CD14-positive monocyte (primary cell): ENCODE data around the gene MRPL24. TPM values are rescaled to one million over a fixed set of nuclear protein-coding genes. Genes with fewer than 3 reads are reported as not detected.

Experiments used
- DNase-seq, 3 donors: peaks; one replicate each; pipeline ENCODE4 v3.0.0-alpha.2; 2011 to 2022
- H2AFZ ChIP-seq: 2 replicates; pipeline ENCODE4 v1.6.0; 2012; ENCODE audit warnings: mild to moderate bottlenecking, low read depth, low read length, inconsistent platforms; ENCODE audit not compliant: insufficient read depth, poor library complexity, severe bottlenecking
- H3K27ac ChIP-seq, 2 donors: 1 replicate in 1 of 2; 2 replicates in 1 of 2; pipeline ENCODE4 v1.5.1; 2012 to 2013; ENCODE audit warnings: low read length in 2 of 2, control low read depth in 1 of 2, inconsistent platforms in 1 of 2, low read depth in 1 of 2, mild to moderate bottlenecking in 1 of 2
- H3K27me3 ChIP-seq, 2 donors: one replicate each; pipeline versions ENCODE4 v1.6.0 to v1.6.1; 2011 to 2013; ENCODE audit warnings: low read length in 2 of 2; ENCODE audit not compliant: control insufficient read depth in 2 of 2, insufficient read depth in 2 of 2
- H3K36me3 ChIP-seq, 2 donors: replicated peaks in 1 of 2; 1 replicate in 1 of 2; 2 replicates in 1 of 2; pipeline versions ENCODE4 v1.5.1 to v1.6.1; 2012 to 2013; ENCODE audit warnings: low read length in 2 of 2, control low read depth in 1 of 2, inconsistent platforms in 1 of 2, mild to moderate bottlenecking in 1 of 2; ENCODE audit not compliant: insufficient read depth in 2 of 2, control insufficient read depth in 1 of 2
- H3K4me1 ChIP-seq, 2 donors: 1 replicate in 1 of 2; 2 replicates in 1 of 2; pipeline versions ENCODE4 v1.5.1 to v1.6.1; 2012 to 2013; ENCODE audit warnings: low read length in 2 of 2, control low read depth in 1 of 2, inconsistent platforms in 1 of 2, mild to moderate bottlenecking in 1 of 2, moderate library complexity in 1 of 2; ENCODE audit not compliant: insufficient read depth in 2 of 2, control insufficient read depth in 1 of 2
- H3K4me2 ChIP-seq: replicated peaks from 2 replicates; pipeline ENCODE3; 2012; ENCODE audit warnings: low read length, moderate library complexity, mild to moderate bottlenecking; ENCODE audit not compliant: poor library complexity, severe bottlenecking; ENCODE audit errors: extremely low read depth
- H3K4me3 ChIP-seq, 3 experiments: fragments of 200-600 bp in 1 of 3; sonication (generic) in 1 of 3; replicated peaks in 1 of 3; 1 replicate in 2 of 3; 2 replicates in 1 of 3; pipeline ENCODE4 v1.5.1; 2011 to 2013; ENCODE audit warnings: low read length in 3 of 3, mild to moderate bottlenecking in 3 of 3, control low read depth in 2 of 3, low read depth in 2 of 3, inconsistent platforms in 1 of 3, moderate library complexity in 1 of 3
- H3K79me2 ChIP-seq: 2 replicates; pipeline ENCODE4 v1.6.0; 2012; ENCODE audit warnings: mild to moderate bottlenecking, control low read depth, inconsistent platforms, low read length, moderate library complexity; ENCODE audit not compliant: insufficient read depth
- H3K9ac ChIP-seq: 2 replicates; pipeline ENCODE4 v1.6.0; 2017; ENCODE audit warnings: low read length, mild to moderate bottlenecking; ENCODE audit not compliant: insufficient read depth, poor library complexity, severe bottlenecking
- H3K9me3 ChIP-seq, 2 donors: replicated peaks in 1 of 2; 1 replicate in 1 of 2; 2 replicates in 1 of 2; pipeline versions ENCODE4 v1.5.1 to v1.6.1; 2012 to 2013; ENCODE audit warnings: low read length in 2 of 2, control low read depth in 1 of 2; ENCODE audit not compliant: control insufficient read depth in 1 of 2, insufficient read depth in 1 of 2
- H4K20me1 ChIP-seq: 2 replicates; pipeline ENCODE4 v1.6.0; 2012; ENCODE audit warnings: mild to moderate bottlenecking, low read length, control low read depth, moderate library complexity; ENCODE audit not compliant: insufficient read depth
- H3K27ac Mint-ChIP-seq, 7 donors: one replicate each; pipeline ENCODE4 v1.8.0; 2020; ENCODE audit warnings: mild to moderate bottlenecking in 7 of 7, mixed read lengths in 7 of 7, moderate library complexity in 6 of 7, inconsistent platforms in 2 of 7
- H3K27me3 Mint-ChIP-seq, 3 donors: one replicate each; pipeline ENCODE4 v1.8.0; 2021 to 2022; ENCODE audit warnings: low read depth in 3 of 3, mild to moderate bottlenecking in 3 of 3, mixed read lengths in 3 of 3, moderate library complexity in 3 of 3, inconsistent platforms in 1 of 3
- H3K36me3 Mint-ChIP-seq, 2 donors: one replicate each; pipeline ENCODE4 v1.8.0; 2020; ENCODE audit warnings: mixed read lengths in 2 of 2, inconsistent platforms in 1 of 2, mild to moderate bottlenecking in 1 of 2
- H3K4me1 Mint-ChIP-seq: one replicate; pipeline ENCODE4 v1.8.0; 2020; ENCODE audit warnings: mild to moderate bottlenecking, mixed read lengths
- H3K4me3 Mint-ChIP-seq, 2 donors: one replicate each; pipeline ENCODE4 v1.8.0; 2020; ENCODE audit warnings: mild to moderate bottlenecking in 2 of 2, mixed read lengths in 2 of 2, moderate library complexity in 1 of 2
- H3K9me3 Mint-ChIP-seq, 7 donors: one replicate each; pipeline ENCODE4 v1.8.0; 2020 to 2022; ENCODE audit warnings: mixed read lengths in 7 of 7, mild to moderate bottlenecking in 6 of 7, moderate library complexity in 6 of 7, inconsistent platforms in 2 of 7
- CTCF ChIP-seq: fragments of 200-600 bp; IDR thresholded peaks from one replicate; pipeline ENCODE4 v1.8.0; 2022; ENCODE audit warnings: antibody characterized with exemption, mild to moderate bottlenecking
- WGBS: methylation state at CpG from one replicate; pipeline ENCODE4 v1.1.5; 2013; ENCODE audit warnings: missing lambda C conversion rate; ENCODE audit not compliant: insufficient coverage; 5-methylcytosine and 5-hydroxymethylcytosine counted together
- intact Hi-C, 2 donors: fragments of 100-400 bp; cut with micrococcal nuclease; formaldehyde crosslinking; loops; one replicate each; pipeline versions ENCODE4 v1.15.0 to v1.15.1; 2023
- polyA plus RNA-seq, 3 donors: library from polyadenylated mRNA; depleted of rRNA in 1 of 3; unstranded in 2 of 3; stranded (reverse) in 1 of 3; fragments of 300-500 nt in 2 of 3; fragments of >200 nt in 1 of 3; fragmentation: Illumina TruSeq in 2 of 3; gene quantifications; 1 replicate in 2 of 3; 2 replicates in 1 of 3; pipeline ENCODE4 v1.2.3, GENCODE V29; 2012 to 2021

The MRPL24 gene
- polyA plus RNA-seq, 3 donors, result 28.7 to 47.0 (median 38.4) TPM

GRCh38 chr1:156709757-156710489, 31.0 kb downstream of the MRPL24 start:
- H3K4me1 ChIP-seq, result peaks cover 17 to 18% of the 10 kb centered on the region in 2 donors
- H3K4me2 ChIP-seq, result no peak overlapping the region
- no peak overlapping the region for H3K27ac ChIP-seq
- H3K9me3 Mint-ChIP-seq, result peaks cover 0 to 16% (median 9%) of the 10 kb centered on the region in 7 donors
- H3K79me2 ChIP-seq, result no peaks in the 10 kb centered on the region
- no peak overlapping the region for H3K4me3 Mint-ChIP-seq
- no peak overlapping the region for H2AFZ ChIP-seq
- peaks cover 21% of the 10 kb centered on the region for H3K4me1 Mint-ChIP-seq
- H3K9ac ChIP-seq, result no peak overlapping the region
- no peak overlapping the region for H3K4me3 ChIP-seq
- intact Hi-C loops, result no loop called here
- no peaks in the 10 kb centered on the region for H3K36me3 ChIP-seq
- peaks cover 0 to 10% of the 10 kb centered on the region in 2 donors for H3K9me3 ChIP-seq
- DNase-seq, result no peak
- peaks cover 23 to 37% of the 10 kb centered on the region in 2 donors for H3K27me3 ChIP-seq
- H3K36me3 Mint-ChIP-seq, result peaks cover 10 to 15% of the 10 kb centered on the region in 2 donors
- TF ChIP-seq CTCF, result no peak
- H4K20me1 ChIP-seq, result peaks cover 6% of the 10 kb centered on the region
- H3K27me3 Mint-ChIP-seq, result peaks cover 34 to 48% (median 40%) of the 10 kb centered on the region in 3 donors
- WGBS, result 97% methylated on average over 6 of the region's 11 CpGs
- H3K27ac Mint-ChIP-seq, result peak overlapping the region in 1 of 7 donors; percentile 40

- peaks cover 0 to 15% of the 10 kb centered on the region in 2 donors for H3K9me3 ChIP-seq
- no peak overlapping the region for H2AFZ ChIP-seq
- H3K4me1 ChIP-seq, result peaks cover 20 to 22% of the 10 kb centered on the region in 2 donors
- H4K20me1 ChIP-seq, result peaks cover 6% of the 10 kb centered on the region
- H3K79me2 ChIP-seq, result no peaks in the 10 kb centered on the region
- DNase-seq, result no peak
- H3K36me3 Mint-ChIP-seq, result peaks cover 10 to 16% of the 10 kb centered on the region in 2 donors
- H3K27me3 ChIP-seq, result peaks cover 32 to 46% of the 10 kb centered on the region in 2 donors
- no peak overlapping the region for H3K27ac ChIP-seq
- intact Hi-C loops, result no loop called here
- H3K27ac Mint-ChIP-seq, result peak overlapping the region in 1 of 7 donors; percentile 40
- peaks cover 0 to 20% (median 10%) of the 10 kb centered on the region in 7 donors for H3K9me3 Mint-ChIP-seq
- TF ChIP-seq CTCF, result no peak
- H3K36me3 ChIP-seq, result no peaks in the 10 kb centered on the region
- WGBS, result 92% methylated on average over 3 of the region's 4 CpGs
- peaks cover 28% of the 10 kb centered on the region for H3K4me1 Mint-ChIP-seq
- no peak overlapping the region for H3K4me3 Mint-ChIP-seq
- H3K27me3 Mint-ChIP-seq, result peaks cover 43 to 56% (median 49%) of the 10 kb centered on the region in 3 donors
- H3K4me2 ChIP-seq, result no peak overlapping the region
- no peak overlapping the region for H3K9ac ChIP-seq
- no peak overlapping the region for H3K4me3 ChIP-seq
Measured at GRCh38 chr1:156709031-156709430, 31.9 kb downstream of the MRPL24 start.
